ENCODE measurements around the gene EDA. TPM values are rescaled to one million over a fixed set of nuclear protein-coding genes. Genes with fewer than 3 reads are reported as not detected.

EDA gene
- total and polyA plus RNA-seq, 10 of the 15 experiments (the other 5 are each of a cell fraction or from before 2014, with no cell fraction given): 0.06 TPM; not detected in 9

- DNase-seq (ENCODE audit: low read depth, low spot score): no peak
- no peak overlapping the region for H3K9ac ChIP-seq (ENCODE audit: control insufficient read depth, insufficient read depth, low read length)
- TF ChIP-seq ZNF687 (IDR thresholded peaks at IDR 0.05) (no peak), FOS (IDR thresholded peaks at IDR 0.05; ENCODE audit: borderline replicate concordance, extremely low read depth, insufficient read length) (no peak), CBX5 (IDR thresholded peaks at IDR 0.05; ENCODE audit: low read depth) (no peak), SREBF1 (IDR thresholded peaks at IDR 0.05; ENCODE audit: low read length) (no peak)
- no peaks in the 10 kb centered on the region for H4K20me1 ChIP-seq (ENCODE audit: control insufficient read depth, insufficient read depth)
- H3K27ac ChIP-seq (ENCODE audit: control insufficient read depth, insufficient read depth): no peak overlapping the region
- no peak for FAIRE-seq
- H3K9me3 ChIP-seq (replicated peaks; ENCODE audit: control insufficient read depth, insufficient read depth, low read length): no peaks in the 10 kb centered on the region; the same call in 2 of the 3 replicates
- ATAC-seq: no peak
- ChIA-PET RAD21 (ENCODE audit: unreplicated experiment) (no interaction called here), POLR2A (no interaction called here), CTCF (no interaction called here), SMC1A (ENCODE audit: uncharacterized antibody, unreplicated experiment) (no interaction called here)
- no peak overlapping the region for H3K4me2 ChIP-seq (ENCODE audit: control insufficient read depth, insufficient read depth)
- no peak overlapping the region for H2AFZ ChIP-seq (ENCODE audit: control insufficient read depth, low read depth, low read length)
- H3K4me1 ChIP-seq (ENCODE audit: control insufficient read depth, insufficient read depth, low read length): no peaks in the 10 kb centered on the region
- H3K36me3 ChIP-seq (ENCODE audit: control insufficient read depth in 2 of 2, insufficient read depth in 2 of 2, low read length in 1 of 2): no peaks in the 10 kb centered on the region
- H3K4me3 ChIP-seq: no peak overlapping the region
- in situ Hi-C loops (cut with MboI): no loop called here
- intact Hi-C loops (cut with micrococcal nuclease; ENCODE audit: unreplicated experiment): no loop called here
- no peaks in the 10 kb centered on the region for H3K79me2 ChIP-seq (ENCODE audit: control insufficient read depth, insufficient read depth, low read length)
- WGBS (ENCODE audit: insufficient coverage, insufficient replicate concordance, low lambda C conversion rate, missing lambda C conversion rate): 38% methylated on average over 6 of the region's 7 CpGs
- H3K27me3 ChIP-seq (replicated peaks in 1 of 2; ENCODE audit: control insufficient read depth in 2 of 2, insufficient read depth in 2 of 2, low read length in 1 of 2): no peaks in the 10 kb centered on the region
- BruUV-seq (replicated peaks): no TSS peak
Observed at GRCh38 chrX:70066646-70067045, 450.7 kb downstream of the EDA start.
